Measurements from ENCODE around the gene ZSCAN30. TPM values are rescaled to one million over a fixed set of nuclear protein-coding genes. Genes with fewer than 3 reads are reported as not detected.

Gene ZSCAN30
- total RNA-seq, 2 experiments from 2014 or later = 11.3 to 13.1 TPM

- ChIA-PET POLR2A (no interaction called here), CTCF (no interaction called here)
Observed at GRCh38 chr18:35283923-35284794, 5.9 kb downstream of the ZSCAN30 start.

DNA sequence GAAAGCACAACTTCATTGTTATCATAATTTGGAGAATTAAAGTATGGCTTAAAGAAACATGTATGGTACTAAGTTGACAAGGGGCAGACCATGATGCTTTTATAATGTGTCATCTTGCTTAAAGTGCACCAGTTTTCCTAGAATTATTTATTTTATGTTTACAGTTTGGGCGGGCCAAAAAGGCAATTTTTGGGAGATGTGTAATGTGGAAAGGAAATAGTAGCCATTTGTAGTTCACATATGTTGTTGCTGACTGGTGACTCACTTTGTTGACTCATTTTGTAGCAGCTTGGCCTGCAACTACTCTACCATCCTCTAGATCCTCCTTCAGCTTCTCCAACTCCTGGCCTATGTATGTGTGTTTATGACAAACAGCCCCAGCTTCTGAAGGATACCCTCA is 7.7 kb downstream of the ZSCAN30 start:
- POLR2A ChIA-PET = no interaction called here

GRCh38 chr18:35278969-35279368 is 11.1 kb downstream of the ZSCAN30 start:
- ChIA-PET POLR2A (no interaction called here), CTCF (no interaction called here)

More for the DNA sequence above, 7.7 kb downstream of the ZSCAN30 start:
- CTCF ChIA-PET = no interaction called here

GRCh38 chr18:35278085-35278484 is 11.9 kb downstream of the ZSCAN30 start:
- ChIA-PET CTCF (no interaction called here), POLR2A (no interaction called here)

DNA sequence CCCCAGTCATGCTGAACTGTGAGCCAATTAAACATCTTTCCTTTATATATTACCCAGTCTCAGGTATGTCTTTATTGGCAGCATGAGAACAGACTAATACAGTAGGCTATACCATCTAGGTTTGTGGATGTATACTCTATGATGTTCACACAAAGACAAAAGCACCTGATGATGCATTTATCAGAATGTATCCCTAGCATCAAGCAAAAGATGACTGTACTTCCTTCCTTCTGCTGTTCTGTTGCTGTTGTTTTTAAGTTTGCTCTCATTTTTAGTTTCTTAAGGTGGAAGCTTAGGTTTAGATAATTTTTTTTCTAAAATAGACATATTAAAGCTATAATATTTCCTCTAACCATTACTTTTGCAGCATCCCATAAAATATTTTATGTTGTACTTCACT is 12.4 kb downstream of the ZSCAN30 start:
- POLR2A ChIA-PET = no interaction called here
- CTCF ChIA-PET = no interaction called here

DNA sequence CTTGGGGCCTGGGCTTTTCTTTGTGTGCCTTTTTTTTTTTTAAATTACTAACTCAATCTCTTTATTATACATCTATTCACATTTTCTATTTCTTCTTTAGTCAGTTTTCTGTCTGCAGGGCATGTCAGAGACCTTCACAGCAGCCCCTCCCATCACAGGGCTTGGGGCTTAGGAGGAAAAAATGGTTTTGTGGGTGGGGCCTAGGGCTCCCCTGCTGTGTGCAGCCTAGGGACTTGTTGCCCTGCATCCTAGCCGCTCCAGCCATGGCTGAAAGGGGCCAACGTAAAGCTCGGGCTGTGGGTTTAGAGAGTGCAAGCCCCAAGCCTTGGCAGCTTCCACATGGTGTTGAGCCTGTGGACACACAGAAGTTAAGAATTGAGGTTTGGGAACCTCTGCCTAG is 13.8 kb downstream of the ZSCAN30 start:
- ChIA-PET CTCF (no interaction called here), POLR2A (no interaction called here)

DNA sequence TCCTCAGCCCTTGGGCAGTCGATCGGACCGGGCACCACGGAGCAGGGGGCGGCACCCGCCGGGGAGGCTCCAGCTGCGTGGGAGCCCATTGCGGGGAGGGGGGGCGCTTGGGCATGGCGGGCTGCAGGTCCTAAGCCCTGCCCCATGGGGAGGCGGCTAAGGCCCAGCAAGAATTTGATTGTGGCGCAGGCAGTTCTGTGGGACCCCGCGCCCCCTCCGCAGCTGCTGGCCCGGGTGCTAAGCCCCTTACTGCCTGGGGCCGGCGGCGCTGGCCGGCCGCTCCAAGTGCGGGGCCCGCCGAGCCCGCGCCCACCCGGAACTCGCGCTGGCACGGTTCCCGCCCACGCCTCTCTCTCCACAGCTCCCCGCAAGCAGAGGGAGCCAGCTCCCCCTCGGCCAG is 18.4 kb downstream of the ZSCAN30 start:
- ChIA-PET CTCF (no interaction called here), POLR2A (no interaction called here)

DNA sequence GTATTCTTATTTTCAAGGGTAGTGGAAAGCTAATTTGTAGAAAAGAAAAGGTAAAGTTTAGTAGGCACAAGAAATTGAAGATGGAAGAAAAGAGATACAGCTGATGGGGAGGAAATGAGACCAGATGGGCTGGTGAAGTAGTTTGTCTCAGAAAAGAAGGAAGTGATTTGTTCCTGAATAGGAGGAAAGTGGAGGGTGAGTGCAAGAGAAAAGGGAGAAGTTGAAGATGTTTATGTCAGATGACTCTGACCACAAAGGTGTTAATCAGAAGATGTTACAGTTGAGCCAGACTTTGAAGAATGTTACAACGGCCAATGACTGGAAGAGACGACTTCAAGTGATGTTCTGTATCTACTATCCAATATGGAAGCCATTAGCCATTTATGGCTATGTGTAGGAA is 21.2 kb downstream of the ZSCAN30 start:
- CTCF ChIA-PET = interaction anchor here (1.2 kb wide), 1 partner anchor 33 kb away, joined by 3 read pairs; no protein-coding TSS in a partner anchor
- POLR2A ChIA-PET = interaction anchor here (1.2 kb wide), 1 partner anchor 21 kb away, joined by 6 read pairs; the partner anchor contains the start of gene ZSCAN30

DNA sequence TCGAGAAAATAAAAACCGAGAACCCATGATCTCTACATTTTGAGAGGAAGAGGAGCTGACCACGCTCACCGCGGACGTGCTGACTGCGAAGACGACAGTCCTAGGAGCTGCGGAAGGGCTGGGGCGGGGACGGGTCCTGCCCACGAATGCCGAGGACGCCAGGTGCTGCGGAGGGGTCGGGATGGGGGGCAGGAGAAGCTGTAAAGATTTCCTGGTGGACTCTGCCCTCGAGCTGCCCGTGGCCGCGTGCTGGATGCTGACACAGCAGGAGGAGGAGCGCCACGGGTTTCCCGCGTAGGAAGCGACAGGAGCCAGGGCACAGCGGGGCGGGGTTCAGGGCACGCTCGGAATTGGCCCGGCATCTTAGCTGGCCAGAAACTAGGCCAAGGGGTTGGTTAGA is 22.2 kb downstream of the ZSCAN30 start:
- ChIA-PET POLR2A (interaction anchor here (1.2 to 1.8 kb wide), 2 partner anchors 22 to 76 kb away, joined by 4 to 6 read pairs; partner anchors contain the start of genes ZNF24 and ZSCAN30), CTCF (interaction anchor here (1.2 kb wide), 1 partner anchor 32 kb away, joined by 3 read pairs; no protein-coding TSS in a partner anchor)

GRCh38 chr18:35267161-35267651 is 22.8 kb downstream of the ZSCAN30 start:
- ChIA-PET POLR2A (interaction anchor here (1.3 to 1.8 kb wide), 3 partner anchors 22 to 77 kb away, joined by 3 to 5 read pairs (median 4); partner anchors contain the start of genes ZNF24 and ZNF397), CTCF (interaction anchor here (0.6 kb wide), 1 partner anchor 66 kb away, joined by 3 read pairs; no protein-coding TSS in a partner anchor)

- ChIA-PET CTCF (interaction anchor here (0.7 kb wide), 1 partner anchor 944 kb away, joined by 3 read pairs; no protein-coding TSS in a partner anchor), POLR2A (interaction anchor here (0.5 kb wide), 1 partner anchor 26 kb away, joined by 4 read pairs; the partner anchor contains the start of gene ZSCAN30)
Observed at GRCh38 chr18:35264409-35264808, 25.6 kb downstream of the ZSCAN30 start.

- ChIA-PET POLR2A (no interaction called here), CTCF (no interaction called here)
Observed at GRCh38 chr18:35256947-35257346, 33.1 kb downstream of the ZSCAN30 start.

- POLR2A ChIA-PET = no interaction called here
- CTCF ChIA-PET = interaction anchor here (1.6 kb wide), 1 partner anchor 9 kb away, joined by 4 read pairs; no protein-coding TSS in a partner anchor
Observed at GRCh38 chr18:35253655-35254287, 36.3 kb downstream of the ZSCAN30 start.

- CTCF ChIA-PET = no interaction called here
Observed at GRCh38 chr18:35252466-35252865, 37.6 kb downstream of the ZSCAN30 start.

DNA sequence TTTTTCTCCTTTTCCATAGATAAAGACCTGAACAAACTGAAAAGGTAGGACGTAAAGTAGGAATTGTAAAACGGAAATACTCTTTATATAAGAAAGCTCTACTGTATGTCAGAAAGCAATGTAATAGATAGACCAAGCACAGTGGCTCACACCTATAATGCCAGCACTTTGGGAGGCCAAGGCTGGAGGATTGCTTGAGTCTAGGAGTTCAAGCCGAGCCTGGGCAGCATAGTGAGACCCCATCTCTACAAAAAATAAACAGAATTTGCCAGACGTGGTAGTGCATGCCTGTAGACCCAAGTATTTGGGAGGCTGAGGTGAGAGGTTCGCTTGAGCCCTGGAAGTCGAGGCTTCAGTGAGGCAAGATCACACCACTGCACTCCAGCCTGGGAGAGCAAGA is 41.6 kb downstream of the ZSCAN30 start:
- CTCF ChIA-PET = no interaction called here
- POLR2A ChIA-PET = no interaction called here

More at GRCh38 chr18:35252466-35252865, 37.6 kb downstream of the ZSCAN30 start:
- POLR2A ChIA-PET = no interaction called here

GRCh38 chr18:35247412-35248249 is 42.4 kb downstream of the ZSCAN30 start:
- ChIA-PET CTCF (interaction anchor here (0.6 to 0.7 kb wide), 2 partner anchors 16 to 78 kb away, joined by 3 to 4 read pairs; no protein-coding TSS in a partner anchor), POLR2A (no interaction called here)

GRCh38 chr18:35246831-35247230 is 43.2 kb downstream of the ZSCAN30 start:
- ChIA-PET POLR2A (no interaction called here), CTCF (interaction anchor here (0.6 to 0.7 kb wide), 2 partner anchors 17 to 79 kb away, joined by 3 to 4 read pairs; no protein-coding TSS in a partner anchor)

DNA sequence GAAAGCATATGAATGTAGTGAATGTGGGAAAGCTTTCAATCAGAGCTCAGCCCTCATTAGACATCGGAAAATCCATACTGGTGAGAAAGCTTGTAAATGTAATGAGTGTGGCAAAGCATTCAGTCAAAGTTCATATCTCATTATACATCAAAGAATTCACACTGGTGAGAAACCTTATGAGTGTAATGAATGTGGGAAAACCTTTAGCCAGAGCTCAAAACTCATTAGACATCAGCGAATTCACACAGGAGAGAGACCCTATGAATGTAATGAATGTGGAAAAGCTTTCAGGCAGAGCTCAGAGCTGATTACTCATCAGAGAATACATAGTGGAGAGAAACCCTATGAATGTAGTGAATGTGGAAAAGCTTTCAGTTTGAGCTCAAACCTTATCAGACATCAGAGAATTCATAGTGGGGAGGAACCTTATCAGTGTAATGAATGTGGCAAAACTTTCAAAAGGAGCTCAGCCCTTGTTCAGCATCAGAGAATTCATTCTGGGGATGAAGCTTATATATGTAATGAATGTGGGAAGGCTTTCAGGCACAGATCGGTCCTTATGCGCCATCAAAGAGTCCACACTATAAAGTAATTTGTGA is 44.2 kb downstream of the ZSCAN30 start:
- POLR2A ChIA-PET = no interaction called here

GRCh38 chr18:35244671-35245070 is 45.4 kb downstream of the ZSCAN30 start:
- ChIA-PET POLR2A (no interaction called here), CTCF (no interaction called here)

More for the DNA sequence above, 44.2 kb downstream of the ZSCAN30 start:
- CTCF ChIA-PET = interaction anchor here (1.0 kb wide), 1 partner anchor 16 kb away, joined by 3 read pairs; no protein-coding TSS in a partner anchor

Data from activated CD8-positive, alpha-beta memory T cell treated with anti-CD3 and anti-CD28 coated beads for 36 hours (primary cell).